GM12892 (cell line): ENCODE results near the gene SZT2.

Source experiments
- POLR2AphosphoS5 ChIP-seq: IDR thresholded peaks from 2 replicates; pipeline ENCODE4 v1.6.1; 2011; ENCODE audit warnings: low read depth, low read length, control low read depth
- TAF1 ChIP-seq: IDR thresholded peaks from 2 replicates; pipeline ENCODE4 v1.6.1; 2011; ENCODE audit warnings: low read depth, mild to moderate bottlenecking, control low read depth, low read length, borderline replicate concordance

DNA sequence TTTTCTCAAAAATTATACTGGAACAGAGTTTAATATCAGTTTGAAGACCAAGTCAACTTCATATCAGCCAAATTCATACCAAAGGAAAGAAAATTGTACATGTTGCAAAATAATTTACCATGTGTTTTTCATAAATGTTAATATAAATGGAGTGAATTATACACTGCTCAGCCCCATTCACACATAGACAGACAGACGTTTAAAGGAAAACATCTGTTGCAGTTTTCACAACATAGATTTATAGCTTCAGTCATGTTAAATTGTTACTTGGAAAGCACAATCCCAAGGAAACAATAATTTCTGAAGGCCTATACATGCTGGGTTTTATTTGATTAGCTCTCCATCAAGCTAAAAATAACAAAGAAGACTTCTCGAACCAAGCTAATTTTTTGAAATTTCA, 91.8 kb downstream of the SZT2 start:
- no peak for TF ChIP-seq POLR2AphosphoS5
- no peak for TF ChIP-seq TAF1
